Left kidney (tissue), 2 donors: ENCODE measurements around the gene VASH1. TPM values are rescaled to one million over a fixed set of nuclear protein-coding genes. Genes with fewer than 3 reads are reported as not detected.

Experiments used
- DNase-seq: peaks from one replicate; pipeline ENCODE4 v3.0.0-alpha.2; 2013
- polyA plus RNA-seq: library from polyadenylated mRNA; unstranded; fragments of 120-200 nt; gene quantifications from one replicate; pipeline ENCODE4 v1.2.1, GENCODE V29; 2013; ENCODE audit not compliant: insufficient read length

The VASH1 gene
- polyA plus RNA-seq, 1 donor: 36.7 TPM

GRCh38 chr14:76741074-76741473, 20.2 kb upstream of the VASH1 start:
- no peak for DNase-seq

DNA sequence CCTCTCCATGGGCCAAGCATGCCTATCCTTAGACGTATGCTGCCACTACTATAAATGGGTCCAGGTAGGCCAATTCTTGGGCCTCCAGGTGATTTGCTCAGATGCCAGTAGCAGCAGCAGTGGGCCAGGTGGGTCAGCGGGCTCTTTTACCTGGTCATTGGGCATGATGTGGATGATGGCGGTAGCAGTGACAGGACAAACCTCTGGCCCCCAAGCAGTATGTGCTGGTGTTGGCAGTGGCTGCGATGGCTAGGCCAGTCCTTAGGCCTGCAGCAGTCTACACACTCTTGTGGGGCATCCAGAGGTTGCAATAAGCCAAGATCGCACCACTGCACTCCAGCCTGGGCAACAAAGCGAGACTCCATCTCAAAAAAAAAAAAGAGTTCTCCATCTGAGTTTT, 19.1 kb upstream of the VASH1 start:
- no peak for DNase-seq

DNA sequence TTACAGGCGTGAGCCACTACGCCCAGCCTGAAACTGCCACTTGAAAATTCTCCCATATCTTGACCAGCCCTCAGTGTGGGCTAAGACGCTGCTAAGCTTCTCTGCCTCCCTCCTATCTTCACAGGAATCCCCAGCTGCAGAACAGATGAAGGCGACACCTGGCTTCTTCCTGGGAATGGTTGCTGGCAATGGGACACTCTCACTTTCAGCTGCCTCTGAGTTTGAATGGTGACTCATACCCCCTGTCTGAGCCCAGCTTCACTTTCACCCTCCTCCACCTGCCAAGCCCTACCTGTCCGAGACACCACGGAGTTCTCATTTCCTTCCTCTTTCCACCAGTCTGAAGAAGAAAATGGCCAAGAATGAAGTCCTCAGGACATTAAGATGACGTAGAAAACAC, 18.3 kb upstream of the VASH1 start:
- DNase-seq: no peak

GRCh38 chr14:76752744-76753143, 8.5 kb upstream of the VASH1 start:
- DNase-seq: no peak

DNA sequence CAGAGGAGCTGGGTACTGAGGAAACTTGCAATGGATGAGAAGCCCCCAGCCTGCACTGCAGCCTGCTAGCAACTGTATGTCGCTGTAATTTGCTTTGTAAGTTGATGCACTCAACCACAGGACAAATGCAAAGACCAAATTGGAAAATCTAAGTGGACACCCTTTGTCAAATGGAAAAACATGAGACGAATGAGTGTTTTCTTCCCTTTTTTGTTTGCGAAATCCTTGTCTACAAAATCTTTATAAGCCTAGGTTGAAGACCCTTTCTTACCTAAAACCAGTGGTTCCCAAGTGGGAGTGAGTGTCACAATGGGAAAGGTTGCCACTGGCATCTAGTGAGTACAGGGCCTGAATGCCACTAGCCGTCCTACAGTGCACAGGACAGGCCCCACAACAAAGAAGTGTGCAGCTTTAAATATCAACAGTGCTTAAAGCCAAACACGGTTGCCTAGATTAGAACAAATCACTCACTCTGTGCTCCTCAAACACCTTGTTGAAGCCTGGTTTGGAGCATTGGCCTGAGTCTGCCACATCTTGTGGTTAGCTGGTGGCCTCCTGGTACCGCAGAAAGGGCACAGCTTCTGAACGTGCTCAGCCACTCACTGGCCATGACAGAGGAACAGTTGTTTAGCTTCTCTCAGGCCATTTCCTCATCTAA, 7.6 kb upstream of the VASH1 start:
- DNase-seq: no peak

GRCh38 chr14:76754586-76754985, 6.7 kb upstream of the VASH1 start:
- DNase-seq: no peak

- no peak for DNase-seq
Measured at GRCh38 chr14:76755610-76756370, 5.5 kb upstream of the VASH1 start.

DNA sequence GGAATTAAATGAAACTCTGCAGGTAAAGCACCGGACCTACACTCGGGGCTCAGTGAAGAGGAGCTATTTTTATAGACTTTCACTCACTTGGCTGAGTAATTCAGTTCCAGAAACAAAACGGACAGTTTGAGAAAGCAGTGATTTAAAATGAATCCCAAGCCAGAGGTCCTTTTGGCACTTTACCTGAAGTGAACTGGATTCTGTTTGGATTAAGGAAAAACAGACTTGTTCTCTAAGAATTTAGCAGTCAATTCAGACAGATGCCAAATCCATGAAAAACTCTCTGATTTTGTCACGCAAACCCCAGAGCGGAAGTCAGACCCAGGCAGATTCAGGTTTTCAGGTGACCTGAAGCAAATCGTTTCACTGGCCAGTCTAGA, 4.9 kb upstream of the VASH1 start:
- no peak for DNase-seq

DNA sequence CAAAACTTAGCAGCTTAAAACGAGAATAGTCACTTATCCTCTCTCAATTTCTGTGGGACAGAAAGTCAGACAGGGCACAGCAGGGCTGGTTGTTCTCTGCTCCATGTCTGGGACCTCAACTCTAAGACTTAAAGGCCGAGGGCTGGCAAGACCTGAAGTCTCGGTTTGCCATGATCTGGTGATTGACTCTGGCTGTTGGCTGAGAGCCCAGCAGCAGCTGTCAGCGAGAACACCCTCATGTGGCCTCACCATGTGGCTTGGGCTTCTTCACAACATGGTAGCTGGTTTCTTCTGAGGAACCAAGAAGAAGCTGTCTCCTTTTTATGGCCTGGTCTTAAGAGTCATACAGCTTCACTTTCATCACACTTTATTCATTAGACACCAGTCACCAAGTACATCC, 1.7 kb upstream of the VASH1 start:
- no peak for DNase-seq

DNA sequence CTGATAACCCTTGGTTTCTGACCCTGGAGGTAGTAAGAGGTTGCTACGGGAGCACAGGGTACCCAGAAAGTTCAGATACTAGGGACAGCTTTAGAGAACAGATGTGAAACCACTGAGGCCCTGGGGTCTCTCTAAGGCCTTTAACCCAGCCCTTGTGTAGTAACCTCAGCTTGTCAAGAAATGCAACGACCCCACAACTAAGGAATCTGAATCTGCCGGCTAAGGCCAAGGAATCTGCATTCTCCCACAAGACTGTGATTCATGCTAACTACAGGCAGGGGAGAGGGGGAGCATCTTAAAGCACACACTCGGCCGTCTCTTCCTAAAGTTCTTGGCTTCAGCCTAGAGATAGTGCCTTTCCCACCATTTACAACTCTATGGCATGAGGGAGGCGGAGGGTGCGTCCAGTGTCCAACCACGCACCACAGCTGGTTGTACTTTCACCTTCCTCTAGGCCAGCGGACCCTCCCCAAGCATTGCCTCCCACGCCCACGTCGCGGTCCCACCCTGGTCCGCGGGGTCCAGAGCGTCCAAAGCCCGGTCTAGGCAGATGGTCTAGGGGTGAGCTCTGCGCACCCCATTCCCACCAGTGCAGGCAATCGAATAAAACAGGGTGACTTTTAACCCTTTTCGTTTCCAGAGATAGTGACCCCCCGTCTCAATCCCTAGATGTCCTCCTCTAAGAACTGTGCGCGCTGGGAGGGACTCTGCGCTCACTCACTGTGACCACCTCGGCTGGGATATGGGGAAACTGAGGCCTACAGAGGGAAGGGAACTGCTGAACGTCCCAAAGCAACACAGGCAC, 735 bp upstream of the VASH1 start:
- DNase-seq: no peak

GRCh38 chr14:76761960-76762410, 717 bp downstream of the VASH1 start:
- DNase-seq: no peak

DNA sequence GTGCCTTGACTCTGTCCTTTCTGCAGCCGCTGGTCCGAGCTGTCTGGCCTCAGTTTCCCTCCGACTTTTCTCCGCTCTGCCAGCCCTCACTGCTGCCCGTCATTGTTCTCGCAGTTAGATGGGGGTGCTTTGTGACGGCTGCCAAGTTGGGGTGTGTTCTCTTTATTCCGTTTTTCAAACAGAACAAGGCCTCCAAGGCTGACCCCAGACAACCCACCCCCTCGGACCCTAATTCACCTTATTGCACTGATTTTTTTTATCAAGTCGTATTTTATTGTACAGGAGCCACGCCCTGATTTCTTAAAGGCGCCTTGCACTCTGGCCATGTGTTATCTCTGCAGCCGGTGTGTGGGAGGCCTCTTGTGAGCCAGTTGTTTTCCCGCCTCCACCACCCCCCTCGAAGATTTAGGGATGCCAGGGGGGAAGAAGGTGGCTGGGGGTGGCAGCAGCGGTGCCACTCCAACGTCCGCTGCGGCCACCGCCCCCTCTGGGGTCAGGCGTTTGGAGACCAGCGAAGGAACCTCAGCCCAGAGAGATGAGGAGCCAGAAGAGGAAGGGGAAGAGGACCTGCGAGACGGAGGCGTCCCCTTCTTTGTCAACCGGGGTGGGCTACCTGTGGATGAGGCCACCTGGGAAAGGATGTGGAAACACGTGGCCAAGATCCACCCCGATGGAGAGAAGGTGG, 1.3 kb downstream of the VASH1 start:
- DNase-seq: no peak

GRCh38 chr14:76763096-76764041, 2.1 kb downstream of the VASH1 start:
- no peak for DNase-seq

GRCh38 chr14:76765461-76765931, 4.2 kb downstream of the VASH1 start:
- DNase-seq: no peak

- DNase-seq: no peak
Measured at GRCh38 chr14:76767681-76768656, 6.7 kb downstream of the VASH1 start.

DNA sequence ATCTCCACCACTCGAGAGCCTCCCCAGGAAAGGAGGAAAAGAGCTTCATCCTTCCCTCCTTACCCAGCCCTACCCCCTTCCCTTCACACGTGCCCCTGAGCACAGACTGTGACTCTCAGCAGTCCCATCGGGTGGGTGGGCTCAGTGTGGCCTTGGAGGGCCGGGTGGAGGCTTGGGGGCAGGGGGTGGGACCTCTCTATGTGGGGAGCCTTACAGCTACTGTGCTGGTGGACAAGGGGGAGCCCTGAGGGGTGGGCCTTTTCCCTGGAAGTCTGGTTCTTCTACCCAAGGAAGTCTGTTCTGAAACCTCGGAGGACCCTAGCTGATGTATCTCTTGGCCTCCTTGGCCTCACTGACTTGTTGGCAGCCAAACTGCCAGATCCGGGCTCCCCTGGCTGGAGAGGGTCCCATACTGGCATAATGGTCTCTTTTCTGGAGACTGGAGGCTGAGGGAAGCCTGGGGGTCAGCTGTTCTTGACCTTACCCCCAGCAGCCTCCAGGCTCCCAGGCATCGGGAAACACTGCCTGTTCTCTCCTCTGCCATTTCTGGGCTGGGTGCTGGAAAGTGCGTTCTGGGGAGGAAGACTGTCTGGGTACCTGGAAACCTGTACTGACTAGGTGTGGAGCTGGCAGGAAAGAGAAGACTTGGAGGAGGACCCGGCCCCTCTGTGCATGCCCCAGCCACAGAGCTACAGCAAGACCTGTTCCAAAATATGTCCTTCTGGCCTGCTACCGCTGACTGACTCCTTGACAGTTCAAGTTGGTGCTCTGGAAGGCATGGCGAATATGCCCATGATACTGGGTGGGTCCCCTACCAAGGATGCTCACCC, 7.6 kb downstream of the VASH1 start:
- DNase-seq: no peak

DNA sequence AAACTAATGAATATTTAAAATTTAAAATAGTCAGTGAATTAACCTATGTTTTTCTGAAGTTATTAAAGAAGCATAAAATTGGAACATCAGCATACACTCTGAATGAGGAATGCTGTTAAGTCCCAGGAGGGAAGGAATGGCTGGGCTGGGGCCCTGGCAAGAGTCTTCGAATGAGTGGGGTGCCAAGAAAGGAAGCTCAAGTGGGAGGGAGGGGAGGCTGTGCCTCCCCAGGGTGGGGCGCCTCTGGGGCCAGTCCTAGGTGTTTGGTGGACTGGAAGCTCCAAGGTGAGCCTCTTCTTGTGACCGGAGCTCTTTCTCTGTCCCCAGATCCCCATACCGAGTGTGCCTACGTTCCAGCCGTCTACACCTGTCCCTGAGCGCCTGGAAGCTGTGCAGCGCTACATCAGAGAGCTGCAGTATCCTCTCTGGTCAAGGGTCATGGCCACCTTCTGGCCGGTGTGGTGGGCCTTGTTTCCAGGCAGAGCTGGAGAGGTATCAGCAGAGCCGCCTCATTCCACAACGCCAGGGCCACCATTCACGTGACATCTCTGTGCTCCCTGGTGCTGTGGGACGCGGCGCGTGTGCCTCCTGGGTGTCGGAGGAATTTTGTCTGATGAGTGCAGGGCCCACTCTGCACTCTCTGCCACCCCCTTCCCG, 8.5 kb downstream of the VASH1 start:
- no peak for DNase-seq
